ENCODE data around the gene MARCKSL1.
A peak's percentile ranks its signal among the peaks of the same experiment; 100 is the strongest.

MARCKSL1 gene

DNA sequence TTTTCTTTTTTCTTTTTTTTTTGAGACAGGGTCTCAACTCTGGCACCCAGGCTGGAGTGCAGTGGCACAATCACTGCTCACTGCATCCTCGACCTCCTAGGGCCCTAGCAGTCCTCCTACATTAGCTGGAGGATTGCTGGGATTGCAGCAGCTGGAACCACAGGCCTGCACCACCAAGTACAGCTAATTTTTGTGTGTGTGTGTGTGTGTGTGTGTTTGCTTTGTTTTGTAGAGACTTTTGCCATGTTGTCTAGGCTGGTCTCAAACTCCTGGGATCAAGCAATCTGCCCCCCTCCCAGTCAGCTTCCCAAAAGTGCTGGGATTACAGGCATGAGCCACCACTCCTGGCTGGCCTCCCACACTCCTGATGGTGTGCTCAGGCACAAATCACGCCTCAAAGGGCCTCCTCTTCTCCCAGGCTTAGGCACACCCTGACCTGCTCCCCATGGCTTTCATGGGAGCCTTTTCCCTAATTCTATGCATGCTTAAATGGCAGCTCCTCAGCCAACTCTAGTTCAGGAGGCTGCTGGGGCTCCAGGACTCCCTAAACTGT is 16.9 kb upstream of the MARCKSL1 start:
- no peak for DNase-seq

- DNase-seq = no peak
Measured at GRCh38 chr1:32352239-32352745, 16.3 kb upstream of the MARCKSL1 start.

DNA sequence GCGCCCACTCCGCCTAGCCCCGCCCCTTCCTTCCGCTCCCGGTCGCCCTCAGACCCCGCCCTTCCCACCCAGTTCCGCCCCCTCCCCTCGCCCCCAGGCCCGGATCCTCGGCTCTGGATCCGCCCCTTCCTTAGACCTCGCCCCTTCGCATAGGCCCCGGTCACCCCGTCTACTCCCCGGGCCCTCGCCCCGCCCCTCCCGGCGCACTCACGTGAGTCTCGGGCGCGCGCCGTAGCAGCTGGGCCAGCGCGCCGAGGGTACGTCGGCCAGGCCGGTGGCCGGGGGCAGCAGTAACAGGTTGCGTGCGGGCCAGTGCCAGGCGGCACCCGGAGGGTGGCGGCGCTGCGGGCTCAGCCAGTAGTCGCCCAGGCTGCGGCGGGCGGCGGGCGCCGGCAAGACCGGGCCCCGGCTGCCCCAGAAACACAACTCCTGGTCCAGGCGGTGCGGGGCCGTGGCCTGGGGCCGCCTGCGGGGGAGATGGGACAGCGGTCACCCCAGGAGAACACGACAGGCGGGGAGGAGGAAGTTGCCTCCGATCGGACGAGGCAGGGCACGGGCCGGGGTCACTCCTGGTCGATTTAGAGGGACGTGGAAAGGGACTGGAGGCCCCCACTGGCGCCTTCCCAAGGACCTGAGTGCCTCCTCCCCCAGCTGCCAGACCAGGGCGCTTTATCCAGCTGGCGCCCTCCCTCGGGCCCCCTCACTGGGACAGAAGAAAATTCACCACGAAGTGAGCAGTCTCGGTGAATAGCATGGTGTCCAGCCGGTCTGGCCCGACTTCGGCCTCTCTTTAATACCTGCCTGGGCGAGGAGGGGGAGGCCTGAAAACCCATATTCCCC is 15.6 kb upstream of the MARCKSL1 start:
- DNase-seq = peak; percentile 94

DNA sequence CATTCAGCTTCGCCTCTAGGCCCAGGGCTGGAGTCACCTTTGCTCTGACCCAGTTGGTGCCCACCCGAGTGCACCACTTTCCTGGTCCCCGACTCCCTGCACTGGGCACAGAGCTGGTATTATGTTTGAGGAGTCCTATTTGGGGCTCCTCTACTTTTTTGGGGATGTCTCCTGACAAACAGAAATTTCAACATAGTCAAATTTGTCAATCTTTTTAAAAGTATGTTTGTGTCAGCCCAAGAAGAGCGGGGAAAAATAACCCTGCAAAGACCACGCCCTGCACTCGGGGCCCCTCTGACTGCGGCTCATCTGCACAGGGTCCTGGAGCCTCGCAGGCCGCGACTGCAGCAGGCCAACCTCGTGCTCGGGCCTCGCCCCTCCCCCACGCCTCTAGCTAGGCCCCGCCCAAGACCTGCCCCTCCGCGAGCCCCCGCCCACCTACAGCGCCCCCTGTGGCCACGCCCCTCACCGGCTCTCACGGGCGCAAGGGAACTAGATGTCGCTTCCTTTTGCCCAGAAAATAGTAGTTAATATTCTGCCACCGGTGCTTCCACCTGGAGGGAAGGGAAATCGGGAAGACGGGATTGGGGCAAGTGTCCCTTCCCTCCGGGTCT is 14.9 kb upstream of the MARCKSL1 start:
- peak; percentile 73 for DNase-seq

DNA sequence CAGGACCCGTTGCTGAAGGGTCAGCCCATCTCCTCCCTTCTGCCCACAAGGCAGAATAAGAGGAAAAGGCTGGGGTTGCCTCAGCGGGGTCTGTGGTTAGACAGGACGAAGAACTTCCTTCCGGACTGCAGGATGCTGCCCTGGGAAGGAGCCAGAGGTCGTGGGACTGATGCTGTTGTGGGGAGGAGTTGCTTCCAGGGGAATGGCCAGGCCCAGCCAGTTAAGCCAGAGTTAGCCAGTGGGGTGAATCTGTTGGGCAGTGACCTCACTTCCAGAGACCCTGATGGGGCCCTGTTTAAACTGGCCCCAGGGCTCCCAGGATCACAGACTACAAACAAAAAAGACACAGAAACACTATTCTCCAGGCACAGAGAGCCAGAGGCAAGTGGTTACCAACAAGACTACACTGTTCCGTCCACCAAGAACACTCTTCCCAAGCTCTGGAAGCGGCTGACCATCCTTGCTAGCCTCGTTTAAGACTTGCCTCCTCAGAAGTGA is 13.2 kb upstream of the MARCKSL1 start:
- no peak for DNase-seq

- no peak for DNase-seq
Measured at GRCh38 chr1:32346532-32347157, 10.6 kb upstream of the MARCKSL1 start.

GRCh38 chr1:32345289-32345827 is 9.3 kb upstream of the MARCKSL1 start:
- peak; percentile 38 for DNase-seq

DNA sequence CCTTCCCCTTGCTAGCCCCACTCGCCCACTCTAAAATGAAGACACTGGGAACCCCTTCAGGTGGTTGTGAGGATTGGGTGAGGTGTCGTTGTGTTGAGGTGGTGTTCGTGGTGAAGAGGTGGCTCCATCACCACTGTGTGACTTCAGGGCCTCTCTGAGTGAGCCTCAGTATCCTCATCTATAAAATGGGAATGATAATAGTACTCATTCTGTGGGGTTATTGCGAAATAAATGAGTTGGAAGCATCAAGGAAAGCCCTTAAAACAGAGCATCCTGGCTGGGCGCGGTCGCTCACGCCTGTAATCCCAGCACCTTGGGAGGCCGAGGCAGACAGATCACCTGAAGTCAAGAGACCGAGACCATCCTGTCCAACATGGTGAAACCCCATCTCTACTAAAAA is 6.7 kb upstream of the MARCKSL1 start:
- no peak for DNase-seq

DNA sequence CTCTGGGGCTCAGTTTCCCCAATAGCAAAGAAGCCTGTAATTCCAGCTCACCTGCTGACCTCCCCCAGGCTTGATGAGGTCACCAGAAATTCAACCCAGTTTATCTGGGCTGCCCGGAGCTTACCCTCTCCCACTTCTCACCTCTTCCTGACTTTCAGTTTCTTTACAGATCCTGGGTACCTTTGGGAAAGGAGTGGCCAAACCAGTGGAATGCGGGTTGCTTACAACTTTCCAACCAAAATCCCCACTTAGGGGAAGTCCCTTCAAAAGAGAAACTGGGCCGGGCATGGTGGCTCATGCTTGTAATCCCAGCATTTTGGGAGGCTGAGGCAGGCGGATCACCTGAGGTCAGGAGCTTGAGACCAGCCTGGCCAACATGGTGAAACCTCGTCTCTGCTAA is 5.9 kb upstream of the MARCKSL1 start:
- DNase-seq = no peak

DNA sequence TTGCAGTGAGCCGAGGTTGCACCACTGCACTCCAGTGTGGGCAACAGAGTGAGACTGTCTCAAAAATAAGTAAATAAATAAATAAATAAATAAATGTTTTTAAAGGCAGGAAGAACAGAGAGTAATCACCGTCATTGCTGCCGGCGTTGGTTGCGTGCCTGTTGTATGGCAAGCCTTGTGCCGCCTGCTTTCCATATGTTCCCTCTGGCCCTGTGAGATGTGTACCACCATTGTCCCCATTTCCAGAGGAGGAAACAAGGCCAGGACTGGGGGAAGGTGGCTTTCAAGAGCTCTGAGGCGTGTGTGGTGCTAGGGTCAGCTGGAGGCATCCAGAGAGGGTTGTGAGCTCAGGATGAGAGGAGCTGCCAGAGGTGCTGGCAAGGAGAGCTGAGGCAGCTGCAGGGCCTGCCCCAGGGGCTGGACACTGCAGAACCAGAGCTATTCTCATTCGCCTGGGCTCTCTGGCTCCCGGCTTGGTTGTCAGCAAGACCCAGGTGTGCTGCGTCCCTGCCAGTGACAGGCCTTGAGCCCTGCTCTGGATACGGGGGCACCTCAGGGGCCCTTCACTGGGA is 5.2 kb upstream of the MARCKSL1 start:
- DNase-seq = no peak

- peak; percentile 61 for DNase-seq
Measured at GRCh38 chr1:32339363-32339978, 3.4 kb upstream of the MARCKSL1 start.

DNA sequence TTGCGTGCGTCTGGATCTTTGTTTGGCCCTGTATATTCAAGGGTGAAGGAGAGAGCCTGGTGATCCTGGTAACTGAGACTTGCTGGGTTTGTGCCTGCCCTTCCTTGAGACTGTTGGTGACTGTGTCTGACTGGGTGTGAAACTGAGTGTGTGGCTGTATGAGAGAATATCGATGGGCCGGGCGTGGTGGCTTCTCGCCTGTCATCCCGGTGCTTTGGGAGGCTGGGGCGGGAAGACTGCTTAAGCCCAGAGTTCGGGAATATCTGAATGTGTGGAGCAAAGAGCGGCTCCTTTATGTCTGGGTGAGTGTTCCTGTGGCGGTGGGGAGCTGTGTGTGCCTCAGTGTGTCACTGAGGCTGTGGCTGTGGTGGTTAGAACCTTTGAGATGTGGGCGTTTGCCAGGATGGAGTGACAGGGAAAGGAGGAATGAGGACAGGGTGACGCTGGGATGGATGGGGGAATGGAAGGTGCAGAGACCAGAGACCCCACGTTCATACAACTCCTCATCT is 2.7 kb upstream of the MARCKSL1 start:
- DNase-seq = peak; percentile 22

DNA sequence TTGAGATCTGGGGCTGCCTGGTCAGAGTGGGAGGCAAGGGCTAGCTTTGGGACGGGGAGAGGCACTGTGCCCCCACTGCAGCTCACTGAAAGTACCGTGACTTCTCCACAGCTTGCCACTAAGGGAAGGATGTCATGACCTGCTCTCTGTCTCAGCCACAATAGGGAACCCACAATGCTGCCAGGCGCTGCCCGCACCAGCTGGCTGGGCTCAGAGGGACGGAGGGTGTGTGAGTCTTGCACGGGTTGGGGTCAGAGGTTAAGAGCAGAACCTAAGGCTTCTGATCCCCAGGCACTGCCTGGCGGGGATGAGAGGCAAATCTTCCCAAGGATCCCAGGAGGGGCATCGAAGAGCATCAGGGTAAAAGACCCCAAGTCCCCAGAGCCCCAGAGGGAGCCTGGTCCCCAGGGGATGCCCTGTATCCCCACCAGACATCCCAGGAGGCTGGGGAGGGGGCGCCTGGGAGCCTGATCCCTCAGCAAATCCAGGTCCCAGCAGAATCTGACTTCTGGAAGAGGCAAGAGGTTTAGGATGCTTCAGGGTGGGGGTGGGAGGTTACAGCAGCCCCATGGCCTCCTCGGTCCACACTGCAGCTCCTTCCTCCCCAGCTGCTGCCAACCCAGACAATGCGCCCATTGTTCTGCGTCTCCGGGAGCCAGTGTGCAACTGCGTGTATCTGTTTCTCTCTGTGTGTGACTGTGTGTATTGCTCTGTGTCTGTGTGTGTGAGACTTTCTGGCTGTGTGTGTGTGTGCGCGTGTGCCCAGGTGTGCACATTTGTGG is 2.0 kb upstream of the MARCKSL1 start:
- DNase-seq = no peak

DNA sequence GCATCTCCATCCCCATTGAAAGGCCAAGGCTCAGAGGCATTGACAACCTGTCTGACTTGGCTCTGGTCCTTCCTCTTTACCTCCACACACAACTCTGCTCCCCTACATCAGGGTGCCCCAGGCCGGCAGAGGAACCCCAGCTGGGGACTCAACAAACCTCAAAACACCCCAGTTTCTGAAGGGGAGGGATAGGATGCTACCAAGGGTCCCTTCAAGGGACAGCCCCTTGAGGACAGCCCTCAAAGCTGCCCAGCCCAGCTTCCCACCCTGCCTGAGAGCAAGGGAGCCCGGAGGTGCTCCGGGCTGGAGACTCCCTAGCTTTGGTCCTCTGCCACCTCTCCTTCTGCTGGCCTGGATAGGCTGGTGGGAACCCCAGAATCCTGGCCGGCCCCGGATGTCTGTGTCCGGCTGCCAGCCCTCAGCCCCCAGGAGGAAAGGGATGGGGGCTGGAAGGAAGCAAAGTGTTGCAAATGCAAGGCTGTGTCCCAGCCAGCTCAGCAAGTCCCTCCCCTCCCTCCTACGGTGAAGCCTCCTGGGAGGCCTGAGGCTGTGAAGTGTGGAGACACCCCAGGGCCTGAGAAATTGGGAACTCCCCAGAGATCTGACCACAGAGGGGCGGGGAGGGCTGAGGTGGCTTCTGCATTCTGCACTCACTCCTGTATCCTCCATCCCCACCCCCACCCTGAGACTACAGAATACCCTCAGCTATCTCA is 1.1 kb upstream of the MARCKSL1 start:
- DNase-seq = peak; percentile 58

- no peak for DNase-seq
Measured at GRCh38 chr1:32336591-32336932, 529 bp upstream of the MARCKSL1 start.

DNA sequence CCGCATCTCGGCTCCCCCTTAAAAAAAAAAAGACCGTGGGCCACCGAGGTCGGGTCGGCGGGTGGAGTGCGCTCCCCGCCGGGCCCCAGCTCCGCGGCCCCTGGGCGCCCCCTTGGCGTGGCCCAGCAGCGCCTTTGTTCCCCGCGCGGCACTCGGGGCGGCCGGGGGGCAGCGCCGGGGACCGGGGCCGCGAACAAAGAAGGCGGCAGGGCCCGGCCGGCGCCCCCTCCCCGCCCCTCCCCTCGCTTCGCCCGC is 571 bp downstream of the MARCKSL1 start:
- no peak for DNase-seq

GRCh38 chr1:32334864-32335534 is 1.0 kb downstream of the MARCKSL1 start:
- peak; percentile 57 for DNase-seq

DNA sequence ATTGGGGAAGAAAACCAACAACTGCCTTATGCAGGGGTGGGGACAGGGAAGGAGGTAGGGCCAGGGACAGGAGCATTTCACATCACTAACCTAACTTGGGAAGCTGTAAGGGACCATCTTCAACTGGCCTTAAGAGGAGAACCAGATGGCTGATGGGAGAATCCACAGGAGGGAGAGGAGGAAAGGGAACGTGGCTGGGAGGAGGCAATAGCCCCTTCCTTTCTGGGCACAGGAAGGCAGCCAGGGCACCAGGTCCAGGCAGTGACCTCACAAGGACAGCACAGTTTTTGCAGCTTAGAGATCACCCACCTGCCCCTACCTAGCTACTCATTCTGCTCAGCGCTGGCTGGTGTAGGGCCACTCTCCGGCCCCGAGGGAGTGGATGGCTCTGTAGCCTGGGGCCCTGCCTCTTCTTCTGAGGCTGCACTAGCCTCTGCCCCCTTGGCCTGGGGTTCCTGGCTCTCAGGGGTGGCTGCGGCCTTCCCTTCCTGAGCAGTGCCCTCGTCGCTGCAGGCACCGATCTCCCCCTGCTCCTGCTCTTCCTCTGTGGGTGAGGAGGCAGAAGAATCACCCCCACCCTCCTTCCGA is 1.7 kb downstream of the MARCKSL1 start:
- no peak for DNase-seq

- no peak for DNase-seq
Measured at GRCh38 chr1:32333251-32333963, 2.6 kb downstream of the MARCKSL1 start.

All from fibroblast of skin of right biceps (primary cell).